ENCODE data around the gene SLC25A18. TPM values are rescaled to one million over a fixed set of nuclear protein-coding genes. Genes with fewer than 3 reads are reported as not detected.

Gene SLC25A18
- total and polyA plus RNA-seq, 2 of the 8 experiments (the other 6 are each of a cell fraction or from before 2014, with no cell fraction given): 2.8 to 2.9 TPM

- Histone ChIP-seq H4K5ac (ENCODE audit: insufficient read length, low read depth, low read length) (no peak overlapping the region), H2AFZ (ENCODE audit: low read length) (no peak overlapping the region), H3K36me3 (ENCODE audit: control insufficient read depth in 2 of 4, insufficient read depth in 4 of 4, low read length in 3 of 4) (peaks cover 0 to 4% (median 0%) of the 10 kb centered on the region in 4 experiments; a peak in 1 of 8 replicates), H3K18ac (ENCODE audit: extremely low read depth, low read length) (peak overlapping the region; percentile 80; the same call in 1 of the 2 replicates), H4K91ac (replicated peaks; ENCODE audit: insufficient read length, low read length) (no peak overlapping the region), H3K4me3 (ENCODE audit: extremely low read depth in 1 of 4, insufficient read depth in 2 of 4, low read depth in 3 of 4, low read length in 4 of 4) (peak overlapping the region; percentile 63 to 99 (median 94)), H2BK5ac (ENCODE audit: low read depth, low read length) (0 out of 2 replicates have a peak overlapping the region, but pooled peaks have one; percentile 90), H3K79me1 (ENCODE audit: low read depth, low read length) (no peaks in the 10 kb centered on the region), H3K23me2 (ENCODE audit: low read depth, low read length) (peaks cover 10% of the 10 kb centered on the region), H3K79me2 (ENCODE audit: control insufficient read depth in 1 of 2, insufficient read depth in 2 of 2, low read length in 2 of 2) (peaks cover 0 to 18% of the 10 kb centered on the region in 2 experiments; a peak in 3 of 4 replicates), H3K4me2 (ENCODE audit: insufficient read depth in 1 of 2, low read depth in 2 of 2, low read length in 2 of 2) (peak overlapping the region; percentile 77 to 88), H2BK15ac (ENCODE audit: low read length) (no peak overlapping the region), H3K23ac (ENCODE audit: insufficient read length) (no peak overlapping the region), H3K9me3 (ENCODE audit: insufficient read depth in 2 of 2, low read depth in 1 of 2, low read length in 1 of 2) (no peaks in the 10 kb centered on the region), H3K14ac (ENCODE audit: insufficient read length) (no peak overlapping the region), H2BK120ac (replicated peaks; ENCODE audit: low read depth, low read length) (no peak overlapping the region), H3K27ac (ENCODE audit: low read depth, low read length) (peak overlapping the region; percentile 91), H4K8ac (ENCODE audit: extremely low read depth, insufficient read depth, low read length) (peak overlapping the region; percentile 98; the same call in 1 of the 2 replicates), H3K4me1 (replicated peaks in 1 of 4; ENCODE audit: control insufficient read depth in 3 of 4, insufficient read depth in 4 of 4, low read length in 3 of 4) (peaks cover 0 to 4% (median 1%) of the 10 kb centered on the region in 4 experiments; a peak in 3 of 7 replicates), H3K9ac (replicated peaks in 1 of 4; ENCODE audit: extremely low read depth in 1 of 4, low read depth in 3 of 4, low read length in 3 of 4) (peak overlapping the region; percentile 88 to 96 (median 93)), H3K4ac (replicated peaks; ENCODE audit: insufficient read length, low read depth, low read length) (no peak overlapping the region), H3K27me3 (replicated peaks in 1 of 4; ENCODE audit: control insufficient read depth in 3 of 4, extremely low read depth in 1 of 4, insufficient read depth in 3 of 4, low read length in 3 of 4) (no peaks in the 10 kb centered on the region), H3K56ac (replicated peaks; ENCODE audit: insufficient read length, low read depth, low read length) (peak overlapping the region; percentile 71), H2AK5ac (ENCODE audit: low read depth, low read length) (no peak overlapping the region), H4K20me1 (replicated peaks in 1 of 2; ENCODE audit: control insufficient read depth in 1 of 2, insufficient read depth in 2 of 2, low read length in 2 of 2) (no peaks in the 10 kb centered on the region), H2BK12ac (ENCODE audit: low read depth, low read length) (peak overlapping the region; percentile 27; the same call in 1 of the 2 replicates), H2BK20ac (ENCODE audit: low read length) (no peak overlapping the region)
- FAIRE-seq (no peak), DNase-seq (ENCODE audit: low read depth in 1 of 2, low spot score in 2 of 2) (no peak)
- CTCF ChIA-PET (ENCODE audit: partially characterized antibody): interaction anchor here (0.6 to 1.1 kb wide), 2 partner anchors 102 to 244 kb away, joined by 3 read pairs; no protein-coding TSS in a partner anchor
- 13% methylated on average over 8 of the region's 8 CpGs; no CpG with 5 or more reads in 1 of the 2 experiments for WGBS, 2 experiments (ENCODE audit: extremely low coverage in 1 of 2, insufficient coverage in 1 of 2, insufficient read length in 1 of 2, insufficient replicate concordance in 2 of 2, low coverage in 1 of 2, low lambda C conversion rate in 2 of 2, missing lambda C conversion rate in 1 of 2)
- POLR2A ChIA-PET (ENCODE audit: partially characterized antibody): interaction anchor here (0.6 to 1.3 kb wide), 20 partner anchors 8 to 520 kb away, joined by 3 to 8 read pairs (median 4); no protein-coding TSS in a partner anchor
- no peak for TF ChIP-seq JUND (IDR thresholded peaks at IDR 0.05; ENCODE audit: low read length)
- TF ChIP-seq POLR2A (IDR thresholded peaks at IDR 0.05; ENCODE audit: control extremely low read depth in 1 of 2, low read depth in 2 of 2, low read length in 2 of 2): no peak
- TF ChIP-seq MAX (IDR thresholded peaks at IDR 0.05): no peak
- TF ChIP-seq ZNF274 (IDR thresholded peaks at IDR 0.05; ENCODE audit: borderline replicate concordance, extremely low read depth, low read length): no peak
- TF ChIP-seq HDAC2 (IDR thresholded peaks at IDR 0.05; ENCODE audit: borderline replicate concordance in 1 of 2, low read depth in 2 of 2, low read length in 2 of 2): no peak
- no peak for TF ChIP-seq SP2 (IDR thresholded peaks at IDR 0.05; ENCODE audit: low read length)
- no peak for TF ChIP-seq SIN3A (conservative IDR thresholded peaks at IDR 0.05 in 1 of 2, IDR thresholded peaks at IDR 0.05 in 1 of 2; ENCODE audit: low read depth in 1 of 2, low read length in 2 of 2)
- TF ChIP-seq POLR2AphosphoS5 (IDR thresholded peaks at IDR 0.05; ENCODE audit: low read depth, low read length): no peak
- no peak for TF ChIP-seq SUZ12 (IDR thresholded peaks at IDR 0.05; ENCODE audit: low read length)
- no peak for TF ChIP-seq CHD1 (IDR thresholded peaks at IDR 0.05; ENCODE audit: low read depth, low read length)
- TF ChIP-seq TAF7 (optimal IDR thresholded peaks at IDR 0.05; ENCODE audit: borderline replicate concordance, low read depth, low read length): no peak
- no peak for TF ChIP-seq GTF2F1 (IDR thresholded peaks at IDR 0.05; ENCODE audit: borderline replicate concordance, low read depth, low read length)
- TF ChIP-seq ASH2L (IDR thresholded peaks at IDR 0.05; ENCODE audit: low read length): no peak
Observed at GRCh38 chr22:17639247-17639741, 76.0 kb downstream of the SLC25A18 start.
